H1 (cell line): ENCODE results near the gene CCDC80. TPM values are rescaled to one million over a fixed set of nuclear protein-coding genes. Genes with fewer than 3 reads are reported as not detected.
A peak's percentile ranks its signal among the peaks of the same experiment; 100 is the strongest.

Experiments
- CTCF ChIA-PET: fragments of 300-600 bp; sonication (Branson Sonifier 250); formaldehyde crosslinking; loops from one replicate; lab custom pipeline; 2021; ENCODE audit not compliant: partially characterized antibody; lab: Charles Lee
- POLR2A ChIA-PET: fragments of 300-600 bp; sonication (Branson Sonifier 250); formaldehyde crosslinking; loops from one replicate; lab custom pipeline; 2021; ENCODE audit warnings: inconsistent platforms; ENCODE audit not compliant: partially characterized antibody; lab: Charles Lee
- DNase-seq, 2 experiments: peaks; one replicate each; pipeline versions ENCODE4 v3.0.0 to v3.0.0-alpha.2; 2010 to 2022; ENCODE audit warnings: low spot score in 2 of 2, low read depth in 1 of 2, mixed read lengths in 1 of 2
- FAIRE-seq: peaks from 2 replicates; lab custom pipeline; 2011; peaks lifted over from hg19 to GRCh38; lab: Jason Lieb, UNC
- H2AFZ ChIP-seq: 2 replicates; pipeline ENCODE4 v1.8.1; 2012; ENCODE audit warnings: low read length, inconsistent platforms
- H2AK5ac ChIP-seq: 2 replicates; pipeline ENCODE4 v1.6.1; 2013; ENCODE audit warnings: low read depth, low read length
- H2BK120ac ChIP-seq: replicated peaks from 2 replicates; pipeline ENCODE3; 2013; ENCODE audit warnings: low read depth, low read length, inconsistent platforms
- H2BK12ac ChIP-seq: 2 replicates; pipeline ENCODE4 v1.6.1; 2013; ENCODE audit warnings: low read depth, low read length
- H2BK15ac ChIP-seq: 2 replicates; pipeline ENCODE4 v1.6.1; 2013; ENCODE audit warnings: low read length
- H2BK20ac ChIP-seq: 2 replicates; pipeline ENCODE4 v1.6.1; 2013; ENCODE audit warnings: low read length
- H2BK5ac ChIP-seq: 2 replicates; pipeline ENCODE4 v1.6.1; 2013; ENCODE audit warnings: low read depth, low read length
- H3K14ac ChIP-seq: 2 replicates; pipeline ENCODE4 v1.6.1; 2013; ENCODE audit warnings: inconsistent platforms; ENCODE audit not compliant: insufficient read length
- H3K18ac ChIP-seq: 2 replicates; pipeline ENCODE4 v1.6.1; 2013; ENCODE audit warnings: low read length; ENCODE audit errors: extremely low read depth
- H3K23ac ChIP-seq: 2 replicates; pipeline ENCODE4 v1.6.1; 2013; ENCODE audit warnings: inconsistent platforms; ENCODE audit not compliant: insufficient read length
- H3K23me2 ChIP-seq: 2 replicates; pipeline ENCODE4 v1.6.1; 2013; ENCODE audit warnings: low read depth, low read length
- H3K27ac ChIP-seq: 2 replicates; pipeline ENCODE4 v1.6.1; 2011; ENCODE audit warnings: low read depth, low read length, inconsistent platforms
- H3K27me3 ChIP-seq, 4 experiments: replicated peaks in 1 of 4; 1 replicate in 1 of 4; 2 replicates in 3 of 4; pipeline versions ENCODE4 v1.6.1 to v1.8.1; 2011 to 2013; ENCODE audit warnings: low read length in 3 of 4, mild to moderate bottlenecking in 3 of 4, inconsistent platforms in 2 of 4, mixed read lengths in 2 of 4, moderate library complexity in 1 of 4; ENCODE audit not compliant: control insufficient read depth in 3 of 4, insufficient read depth in 3 of 4; ENCODE audit errors: extremely low read depth in 1 of 4
- H3K36me3 ChIP-seq, 4 experiments: 2 replicates each; pipeline versions ENCODE4 v1.6.1 to v1.8.1; 2011 to 2013; ENCODE audit warnings: mild to moderate bottlenecking in 4 of 4, low read length in 3 of 4, moderate library complexity in 2 of 4, control low read depth in 1 of 4, inconsistent platforms in 1 of 4; ENCODE audit not compliant: insufficient read depth in 4 of 4, control insufficient read depth in 2 of 4
- H3K4ac ChIP-seq: replicated peaks from 2 replicates; pipeline ENCODE3; 2013; ENCODE audit warnings: low read length, low read depth, mixed read lengths, inconsistent platforms; ENCODE audit not compliant: insufficient read length
- H3K4me1 ChIP-seq, 4 experiments: replicated peaks in 1 of 4; 1 replicate in 1 of 4; 2 replicates in 3 of 4; pipeline versions ENCODE4 v1.6.1 to v1.8.1; 2011 to 2013; ENCODE audit warnings: low read length in 3 of 4, inconsistent platforms in 2 of 4, mixed read lengths in 1 of 4; ENCODE audit not compliant: insufficient read depth in 4 of 4, control insufficient read depth in 3 of 4
- H3K4me2 ChIP-seq, 2 experiments: 2 replicates each; pipeline versions ENCODE4 v1.6.1 to v1.8.1; 2011 to 2013; ENCODE audit warnings: low read depth in 2 of 2, low read length in 2 of 2, control low read depth in 1 of 2, inconsistent platforms in 1 of 2, mild to moderate bottlenecking in 1 of 2; ENCODE audit not compliant: insufficient read depth in 1 of 2
- H3K4me3 ChIP-seq, 4 experiments: fragments of 200-600, 300-600 bp in 1 of 4; sonication (generic), shearing (Covaris generic), sonication (Bioruptor Twin) in 1 of 4; 2 replicates each; pipeline versions ENCODE4 v1.5.1 to v1.8.1; 2011 to 2016; ENCODE audit warnings: low read length in 4 of 4, low read depth in 3 of 4, control low read depth in 2 of 4, inconsistent platforms in 2 of 4, mild to moderate bottlenecking in 2 of 4, mixed read lengths in 1 of 4, moderate library complexity in 1 of 4; ENCODE audit not compliant: insufficient read depth in 2 of 4; ENCODE audit errors: extremely low read depth in 1 of 4
- H3K56ac ChIP-seq: replicated peaks from 2 replicates; pipeline ENCODE3; 2013; ENCODE audit warnings: low read depth, mild to moderate bottlenecking, mixed read lengths, low read length, inconsistent platforms; ENCODE audit not compliant: insufficient read length
- H3K79me1 ChIP-seq: 2 replicates; pipeline ENCODE4 v1.6.1; 2013; ENCODE audit warnings: low read depth, low read length, control low read depth
- H3K79me2 ChIP-seq, 2 experiments: 2 replicates each; pipeline versions ENCODE4 v1.6.1 to v1.8.1; 2012 to 2013; ENCODE audit warnings: low read length in 2 of 2, mild to moderate bottlenecking in 2 of 2, inconsistent platforms in 1 of 2; ENCODE audit not compliant: insufficient read depth in 2 of 2, control insufficient read depth in 1 of 2
- H3K9ac ChIP-seq, 4 experiments: replicated peaks in 1 of 4; 1 replicate in 1 of 4; 2 replicates in 3 of 4; pipeline versions ENCODE4 v1.6.1 to v1.8.1; 2011 to 2013; ENCODE audit warnings: low read depth in 3 of 4, low read length in 3 of 4, control low read depth in 2 of 4, mild to moderate bottlenecking in 2 of 4, moderate library complexity in 2 of 4, inconsistent platforms in 1 of 4; ENCODE audit errors: extremely low read depth in 1 of 4
- H3K9me3 ChIP-seq, 2 experiments: 2 replicates each; pipeline versions ENCODE4 v1.6.1 to v1.8.1; 2012 to 2013; ENCODE audit warnings: mild to moderate bottlenecking in 2 of 2, moderate library complexity in 2 of 2, control low read depth in 1 of 2, inconsistent platforms in 1 of 2, low read depth in 1 of 2, low read length in 1 of 2, mixed read lengths in 1 of 2; ENCODE audit not compliant: insufficient read depth in 2 of 2
- H4K20me1 ChIP-seq, 2 experiments: replicated peaks in 1 of 2; 2 replicates each; pipeline versions ENCODE3 to v1.8.1; 2011 to 2013; ENCODE audit warnings: inconsistent platforms in 2 of 2, low read length in 2 of 2, mild to moderate bottlenecking in 1 of 2; ENCODE audit not compliant: insufficient read depth in 2 of 2, control insufficient read depth in 1 of 2
- H4K5ac ChIP-seq: 2 replicates; pipeline ENCODE4 v1.6.1; 2013; ENCODE audit warnings: low read length, low read depth, mixed read lengths, inconsistent platforms; ENCODE audit not compliant: insufficient read length
- H4K8ac ChIP-seq: 2 replicates; pipeline ENCODE4 v1.8.0; 2013; ENCODE audit warnings: mild to moderate bottlenecking, moderate library complexity, low read length, inconsistent platforms; ENCODE audit not compliant: insufficient read depth; ENCODE audit errors: extremely low read depth
- H4K91ac ChIP-seq: replicated peaks from 2 replicates; pipeline ENCODE3; 2013; ENCODE audit warnings: low read length, mixed read lengths, inconsistent platforms; ENCODE audit not compliant: insufficient read length
- CEBPB ChIP-seq: IDR thresholded peaks from 2 replicates; pipeline ENCODE4 v1.6.1; 2012; ENCODE audit warnings: low read depth, low read length
- USF2 ChIP-seq: IDR thresholded peaks from 2 replicates; pipeline ENCODE4 v1.6.1; 2011; ENCODE audit warnings: low read length, improper control_type of control experiment
- WGBS, 2 experiments: shearing (Covaris generic) in 1 of 2; methylation state at CpG; one replicate each; pipeline versions ENCODE4 v1.1.6 to v1.1.7; 2013 to 2015; ENCODE audit warnings: low lambda C conversion rate in 2 of 2, mixed read lengths in 2 of 2, inconsistent platforms in 1 of 2, low coverage in 1 of 2, missing lambda C conversion rate in 1 of 2; ENCODE audit not compliant: insufficient replicate concordance in 2 of 2, insufficient coverage in 1 of 2, insufficient read length in 1 of 2; ENCODE audit errors: extremely low coverage in 1 of 2, missing lambda C conversion rate in 1 of 2; 5-methylcytosine and 5-hydroxymethylcytosine counted together
- polyA plus RNA-seq, 7 experiments: library from polyadenylated mRNA; depleted of rRNA in 3 of 7; stranded (reverse) in 5 of 7; unstranded in 2 of 7; fragments of >200 nt in 5 of 7; fragments of 200-250 nt in 2 of 7; gene quantifications; 1 replicate in 5 of 7; 2 replicates in 1 of 7; 4 replicates in 1 of 7; pipeline versions ENCODE4 v1.2.1 to v1.2.3, GENCODE V29; 2011 to 2013; ENCODE audit warnings: missing spikeins in 2 of 7, mixed read lengths in 2 of 7
- total RNA-seq: library from RNA; stranded (reverse); fragmentation: NEBNext Ultra II Directional; extraction: Animal tissue kit (Norgen Biotek cat#: 25700); gene quantifications from 2 replicates; pipeline ENCODE4 v1.2.1, GENCODE V29; 2021

Gene CCDC80
- total and polyA plus RNA-seq, 2 of the 8 experiments (the other 6 are each of a cell fraction or from before 2014, with no cell fraction given): 1.1 to 12.9 TPM

GRCh38 chr3:112631257-112631656, 9.7 kb downstream of the CCDC80 start:
- Histone ChIP-seq H3K23ac (no peak overlapping the region), H4K8ac (no peak overlapping the region), H3K79me1 (no peaks in the 10 kb centered on the region), H2BK15ac (no peak overlapping the region), H3K23me2 (no peaks in the 10 kb centered on the region), H3K56ac (no peak overlapping the region), H2BK20ac (no peak overlapping the region; the same call in 1 of the 2 replicates), H3K27me3 (no peaks in the 10 kb centered on the region), H3K4me3 (no peak overlapping the region), H4K91ac (no peak overlapping the region), H4K5ac (no peak overlapping the region), H2BK120ac (peak overlapping the region; percentile 16), H3K18ac (peak overlapping the region; percentile 76; the same call in 1 of the 2 replicates), H3K4me1 (peaks cover 4 to 33% (median 28%) of the 10 kb centered on the region in 4 experiments), H3K27ac (no peak overlapping the region), H2BK5ac (peak overlapping the region; percentile 68; the same call in 1 of the 2 replicates), H4K20me1 (no peaks in the 10 kb centered on the region), H3K4me2 (0 out of 4 replicates have a peak overlapping the region, but pooled peaks of 1 of the 2 experiments have one; percentile 10), H3K14ac (no peak overlapping the region), H3K9me3 (no peaks in the 10 kb centered on the region), H3K36me3 (no peaks in the 10 kb centered on the region), H2BK12ac (peak overlapping the region; percentile 96), H2AK5ac (no peak overlapping the region; the same call in 1 of the 2 replicates), H3K79me2 (no peaks in the 10 kb centered on the region), H3K9ac (no peak overlapping the region), H2AFZ (no peak overlapping the region), H3K4ac (no peak overlapping the region)
- TF ChIP-seq CEBPB (peak; percentile 64; the same call in 1 of the 2 replicates), USF2 (no peak)
- POLR2A ChIA-PET: interaction anchor here (2.2 kb wide), 1 partner anchor 11 kb away, joined by 13 read pairs; no protein-coding TSS in a partner anchor
- CTCF ChIA-PET: interaction anchor here (0.6 to 2.4 kb wide), 2 partner anchors 11 to 406 kb away, joined by 3 to 15 read pairs; no protein-coding TSS in a partner anchor
- FAIRE-seq (no peak), DNase-seq (no peak)
- WGBS, 2 experiments: 78 to 100% methylated on average over 2 to 3 of the region's 3 CpGs
